GM19351 (cell line): Measurements from ENCODE around the gene NEU1.

Source experiments
- ATAC-seq: cut with Tn5 transposase; IDR thresholded peaks from one replicate; pipeline ENCODE4 v1.9.1; 2021; ENCODE audit warnings: mild to moderate bottlenecking, moderate library complexity; ENCODE audit not compliant: unreplicated experiment

Gene NEU1

GRCh38 chr6:31896856-31897611, 34.4 kb upstream of the NEU1 start:
- ATAC-seq: no peak

- ATAC-seq: no peak
These were observed 33.9 kb upstream of the NEU1 start for GRCh38 chr6:31896493-31896855.

GRCh38 chr6:31892821-31893220, 30.2 kb upstream of the NEU1 start:
- no peak for ATAC-seq

- no peak for ATAC-seq
These were observed 26.8 kb upstream of the NEU1 start for GRCh38 chr6:31889331-31889972.

GRCh38 chr6:31888276-31889258, 25.9 kb upstream of the NEU1 start:
- ATAC-seq: no peak

GRCh38 chr6:31887173-31888007, 24.8 kb upstream of the NEU1 start:
- no peak for ATAC-seq

- no peak for ATAC-seq
These were observed 23.9 kb upstream of the NEU1 start for GRCh38 chr6:31886541-31886991.

- no peak for ATAC-seq
These were observed 22.0 kb upstream of the NEU1 start for GRCh38 chr6:31884528-31885035.

GRCh38 chr6:31883676-31884075, 21.1 kb upstream of the NEU1 start:
- ATAC-seq: no peak

- ATAC-seq: no peak
These were observed 19.7 kb upstream of the NEU1 start for GRCh38 chr6:31882344-31882743.

- ATAC-seq: no peak
These were observed 18.7 kb upstream of the NEU1 start for GRCh38 chr6:31881136-31881859.

- ATAC-seq: no peak
These were observed 18.0 kb upstream of the NEU1 start for GRCh38 chr6:31880616-31881015.

- no peak for ATAC-seq
These were observed 17.3 kb upstream of the NEU1 start for GRCh38 chr6:31879901-31880300.

- no peak for ATAC-seq
These were observed 16.5 kb upstream of the NEU1 start for GRCh38 chr6:31879143-31879542.

- no peak for ATAC-seq
These were observed 16.1 kb upstream of the NEU1 start, which contains the start of gene SLC44A4 for GRCh38 chr6:31878726-31879125. TSS of gene SLC44A4 (minus strand) at chr6:31878997. CDS start at chr6:31878980, 17 bp downstream.

GRCh38 chr6:31878222-31878621, 15.6 kb upstream of the NEU1 start:
- no peak for ATAC-seq

GRCh38 chr6:31877651-31878161, 15.1 kb upstream of the NEU1 start:
- no peak for ATAC-seq

- no peak for ATAC-seq
These were observed 14.6 kb upstream of the NEU1 start for GRCh38 chr6:31877125-31877650.

GRCh38 chr6:31876357-31876756, 13.7 kb upstream of the NEU1 start:
- no peak for ATAC-seq
